H54 (cell line): Measurements from ENCODE around the gene HIVEP2.
"Not testable (repeated sequence)": the region's sequence is repeated elsewhere in the genome, so short reads cannot be mapped to it uniquely, and the experiment has no call there.

Experiments used
- DNase-seq: peaks from one replicate; pipeline ENCODE4 v3.0.0; 2011; ENCODE audit warnings: low spot score, mixed read lengths; ENCODE audit not compliant: insufficient read length
- FAIRE-seq: peaks from 3 replicates; lab custom pipeline; 2011; peaks lifted over from hg19 to GRCh38; lab: Jason Lieb, UNC
- POLR2A ChIP-seq: IDR thresholded peaks from 2 replicates; pipeline ENCODE4 v1.6.1; 2011; ENCODE audit warnings: low read depth, mild to moderate bottlenecking, low read length

HIVEP2 gene

DNA sequence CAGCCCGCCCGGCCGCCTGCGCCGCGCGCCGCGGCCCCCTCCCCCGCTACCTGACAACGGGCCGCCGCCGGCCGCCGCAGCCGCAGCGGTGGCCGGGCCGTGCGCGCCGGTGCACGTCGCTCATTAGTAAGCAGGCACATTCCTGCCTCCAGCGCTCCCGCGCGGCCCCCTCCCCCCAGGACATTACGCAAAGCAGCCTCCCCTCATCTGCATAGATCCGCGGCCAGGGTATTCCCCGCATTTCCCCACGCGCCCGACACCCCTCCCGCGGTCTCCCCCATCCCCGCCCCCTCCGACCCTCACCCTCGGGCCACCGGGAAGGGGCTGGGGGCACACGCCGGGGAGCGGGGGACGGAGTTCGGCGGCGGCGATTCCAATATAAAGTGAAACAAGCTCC is at the start of gene HIVEP2:
Gene HIVEP2 (minus strand): TSS at position 128 of the 397 bp plus-strand sequence. CDS start 170,438 bp downstream, outside the sequence.
- TF ChIP-seq POLR2A, result 0 out of 2 replicates have a peak, but pooled peaks have one; percentile 33
- peak; percentile 45 for DNase-seq
- FAIRE-seq, result no peak

- DNase-seq, result no peak
Observed at GRCh38 chr6:142993977-142994376, 49.0 kb upstream of the HIVEP2 start.

GRCh38 chr6:142987490-142987889 is 42.5 kb upstream of the HIVEP2 start:
- FAIRE-seq, result no peak
- no peak for TF ChIP-seq POLR2A
- no peak for DNase-seq

More at GRCh38 chr6:142993977-142994376, 49.0 kb upstream of the HIVEP2 start:
- TF ChIP-seq POLR2A, result no peak
- FAIRE-seq, result no peak

DNA sequence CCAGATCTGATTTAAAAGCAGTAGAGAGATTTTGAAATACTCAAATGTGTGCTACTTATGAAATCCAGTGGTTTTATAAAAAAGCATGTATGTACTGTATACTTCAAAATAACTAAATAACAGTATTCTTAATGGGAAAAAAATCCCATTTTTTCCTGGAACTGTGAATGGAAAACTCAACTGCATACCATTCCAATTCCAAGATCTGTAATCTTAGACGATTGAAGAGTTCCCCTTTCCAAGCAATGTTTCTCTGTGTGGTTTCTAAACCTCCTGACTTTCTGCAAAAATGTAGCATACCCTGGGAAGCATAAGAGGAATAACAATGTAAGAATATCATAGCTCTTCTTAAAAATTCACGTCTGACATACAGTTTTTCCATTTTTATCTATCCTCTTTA is 40.3 kb upstream of the HIVEP2 start:
- DNase-seq, result no peak
- no peak for TF ChIP-seq POLR2A
- FAIRE-seq, result no peak

GRCh38 chr6:142984386-142984785 is 39.4 kb upstream of the HIVEP2 start:
- DNase-seq (no peak), FAIRE-seq (no peak)

DNA sequence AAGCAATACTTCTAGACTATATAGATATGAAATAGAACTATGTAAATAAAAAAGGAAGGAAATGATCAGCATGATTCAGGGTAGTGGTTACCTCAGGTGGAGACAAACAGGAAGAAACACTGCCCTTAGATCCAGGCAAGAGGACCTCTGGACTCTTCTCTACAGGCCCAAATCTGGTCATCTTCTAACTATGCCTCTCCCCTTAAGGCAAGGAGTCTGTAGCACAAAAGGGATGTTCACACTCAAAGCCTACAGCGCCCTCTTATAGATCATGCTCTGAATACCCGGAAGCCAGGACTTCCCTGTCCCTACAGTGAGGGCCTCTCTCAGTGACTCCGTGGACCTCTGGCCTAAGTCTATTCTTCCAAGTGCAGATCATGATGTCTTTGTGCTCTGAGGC is 30.4 kb upstream of the HIVEP2 start:
- FAIRE-seq (no peak), DNase-seq (no peak)
- no peak for TF ChIP-seq POLR2A

More at GRCh38 chr6:142984386-142984785, 39.4 kb upstream of the HIVEP2 start:
- TF ChIP-seq POLR2A, result no peak

DNA sequence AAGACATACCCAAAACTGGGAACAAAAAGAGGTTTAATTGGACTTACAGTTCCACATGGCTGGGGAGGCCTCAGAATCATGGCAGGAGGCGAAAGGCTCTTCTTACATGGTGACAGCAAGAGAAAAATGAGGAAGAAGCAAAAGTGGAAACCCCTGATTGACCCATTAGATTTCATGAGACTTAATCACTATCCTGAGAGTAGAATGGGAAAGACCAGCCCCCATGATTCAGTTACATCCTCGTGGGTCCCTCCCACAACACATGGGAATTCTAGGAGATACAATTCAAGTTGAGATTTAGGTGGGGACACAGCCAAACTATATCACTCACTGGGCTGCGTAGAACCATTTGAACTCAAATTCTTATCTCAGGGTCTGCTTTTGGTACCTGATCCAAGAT is 26.0 kb upstream of the HIVEP2 start:
- not testable (repeated sequence) for DNase-seq, FAIRE-seq

DNA sequence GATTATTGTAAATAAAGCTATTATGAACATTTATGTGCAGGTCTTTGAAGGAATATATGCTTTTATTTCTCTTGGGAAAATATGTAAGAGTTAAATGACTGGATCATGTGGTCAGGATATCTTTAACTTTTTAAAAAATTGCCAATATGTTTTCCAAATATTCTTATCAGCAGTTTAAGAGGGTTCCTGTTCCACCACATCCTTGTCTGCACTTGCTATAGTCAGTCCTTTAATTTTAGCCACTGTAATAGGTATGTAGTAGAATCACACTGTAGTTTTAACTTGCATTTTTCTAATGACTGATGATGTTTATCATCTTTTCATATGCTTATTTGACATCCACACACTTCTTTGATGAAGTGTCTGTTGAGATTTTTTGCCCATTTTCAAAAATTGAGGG is 23.6 kb upstream of the HIVEP2 start:
- no peak for TF ChIP-seq POLR2A
- no peak for FAIRE-seq
- DNase-seq, result no peak

DNA sequence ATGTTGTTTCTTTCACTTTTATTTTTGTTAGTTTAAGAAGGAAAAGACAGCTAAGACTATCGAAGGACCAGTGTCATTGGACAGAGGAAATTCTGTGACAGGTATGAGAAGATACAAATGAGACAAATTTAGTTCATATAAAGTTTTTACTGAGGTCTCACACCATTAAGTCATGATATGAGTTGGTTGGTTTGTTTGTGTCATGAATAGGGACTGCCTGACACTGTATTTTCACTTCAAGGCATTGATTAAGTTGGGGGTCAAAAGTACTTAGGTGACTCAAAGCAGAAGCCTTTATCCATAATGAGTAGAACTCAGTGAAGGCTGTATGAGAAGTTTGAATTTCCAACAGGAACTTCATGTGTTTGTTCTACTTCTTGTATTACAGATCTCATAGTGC is 21.3 kb upstream of the HIVEP2 start:
- no peak for TF ChIP-seq POLR2A
- FAIRE-seq (no peak), DNase-seq (no peak)

GRCh38 chr6:142965164-142965563 is 20.2 kb upstream of the HIVEP2 start:
- FAIRE-seq (no peak), DNase-seq (no peak)
- TF ChIP-seq POLR2A, result no peak

DNA sequence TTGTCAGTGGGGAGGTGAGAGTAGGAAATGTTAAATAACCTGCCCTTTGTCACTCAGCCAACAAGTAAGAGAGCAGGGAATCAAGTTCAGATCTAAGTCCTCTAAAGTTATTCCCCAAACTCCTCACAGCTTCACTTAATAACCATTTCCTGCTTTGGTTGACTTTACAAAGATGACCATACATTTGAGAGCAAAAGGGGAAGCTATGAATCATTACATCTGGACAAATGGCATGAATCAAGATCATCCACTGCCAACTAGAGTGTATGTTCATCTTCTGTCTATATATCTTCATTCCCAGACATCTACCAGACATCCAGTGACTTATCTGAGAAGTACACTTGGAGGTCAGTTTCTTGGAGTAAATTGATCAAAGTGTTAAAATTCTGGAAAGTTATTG is 15.1 kb upstream of the HIVEP2 start:
- no peak for TF ChIP-seq POLR2A
- DNase-seq, result no peak
- FAIRE-seq, result no peak

DNA sequence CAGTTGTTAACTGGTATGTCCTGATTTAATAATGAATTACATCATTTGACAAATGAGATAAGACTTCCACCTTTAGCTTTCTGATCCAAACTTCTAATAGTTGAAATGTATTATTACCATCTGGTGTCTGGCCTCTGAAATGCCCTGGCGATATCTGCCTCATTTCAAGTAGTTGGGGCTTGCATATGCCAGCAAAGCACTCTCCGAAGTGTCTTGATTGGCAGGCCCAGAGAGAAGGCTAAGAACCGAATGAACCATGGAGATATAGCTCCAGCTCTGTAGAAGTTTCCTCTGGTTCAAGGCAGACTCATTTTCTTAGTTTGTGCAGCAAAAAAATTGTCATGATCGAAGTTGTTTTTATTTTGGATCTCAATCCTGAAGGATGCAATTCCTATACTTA is 13.4 kb upstream of the HIVEP2 start:
- TF ChIP-seq POLR2A, result no peak
- FAIRE-seq, result no peak
- DNase-seq, result no peak

DNA sequence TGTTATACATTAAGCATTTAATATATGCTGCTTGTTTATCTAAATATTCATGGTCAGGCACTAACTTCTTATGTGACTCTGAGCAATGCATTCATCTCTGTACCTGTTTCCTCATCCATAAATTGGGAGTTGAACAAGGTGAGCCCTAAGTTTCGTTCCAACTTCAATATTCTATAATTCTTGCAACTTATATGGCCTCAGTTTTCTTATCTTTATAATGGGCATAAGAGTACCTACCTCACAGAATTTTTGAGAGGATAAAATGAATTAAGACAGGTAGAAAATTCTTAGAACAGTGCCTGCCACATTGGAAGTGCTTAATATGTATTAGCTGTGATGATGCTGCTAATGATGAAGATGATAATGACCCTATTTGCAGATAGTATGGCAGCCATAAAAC is 11.8 kb upstream of the HIVEP2 start:
- no peak for DNase-seq
- FAIRE-seq, result no peak
- TF ChIP-seq POLR2A, result no peak

- no peak for TF ChIP-seq POLR2A
- no peak for FAIRE-seq
- DNase-seq, result no peak
Observed at GRCh38 chr6:142954844-142955243, 9.9 kb upstream of the HIVEP2 start.

- DNase-seq, result no peak
- TF ChIP-seq POLR2A, result no peak
- FAIRE-seq, result no peak
Observed at GRCh38 chr6:142953373-142954273, 8.6 kb upstream of the HIVEP2 start.
